ENCODE results near the gene OR1I1. TPM values are rescaled to one million over a fixed set of nuclear protein-coding genes. Genes with fewer than 3 reads are reported as not detected.
"Not testable (repeated sequence)": the region's sequence is repeated elsewhere in the genome, so short reads cannot be mapped to it uniquely, and the experiment has no call there.

Gene OR1I1
- total RNA-seq, 1 experiment from 2014 or later: not detected

DNA sequence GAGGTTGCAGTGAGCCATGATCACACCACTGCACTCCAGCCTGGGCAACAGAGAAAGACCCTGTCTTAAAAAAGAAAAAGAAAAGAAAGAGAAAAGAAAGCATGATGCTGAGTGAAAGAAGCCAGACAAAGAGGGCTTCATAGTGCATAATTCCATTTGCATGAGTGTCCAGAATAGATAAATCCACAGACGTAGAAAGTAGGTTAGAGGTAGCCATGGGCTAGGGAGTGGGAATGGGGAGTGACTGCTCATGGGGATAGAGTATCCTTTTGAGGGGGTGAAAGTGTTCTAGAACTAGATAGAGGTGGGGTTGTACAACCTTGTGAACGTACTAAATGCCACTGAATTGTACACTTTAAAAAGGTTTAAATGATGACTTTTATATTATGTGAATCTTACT lies 7.6 kb upstream of the OR1I1 start:
- Mint-ChIP-seq H3K9me3 (peaks cover 3% of the 10 kb centered on the region; the same call in 1 of the 2 replicates), H3K27me3 (ENCODE audit: low read depth) (peaks cover 4% of the 10 kb centered on the region; the same call in 1 of the 2 replicates), H3K4me1 (peaks cover 3% of the 10 kb centered on the region; the same call in 1 of the 2 replicates), H3K36me3 (no peaks in the 10 kb centered on the region), H3K27ac (no peak overlapping the region), H3K4me3 (no peak overlapping the region)
- POLR2A ChIA-PET: interaction anchor here (0.5 kb wide), 1 partner anchor 17 kb away, joined by 4 read pairs; no protein-coding TSS in a partner anchor
- CTCF ChIA-PET: interaction anchor here (2.9 kb wide), 1 partner anchor 27 kb away, joined by 16 read pairs; no protein-coding TSS in a partner anchor
- DNase-seq (ENCODE audit: low spot score): no peak
- TF ChIP-seq KAT7 (CRISPR knock-in tag; IDR thresholded peaks at IDR 0.05; ENCODE audit: borderline replicate concordance) (no peak), NR1H2 (CRISPR knock-in tag; IDR thresholded peaks at IDR 0.05) (no peak), ZNF396 (CRISPR knock-in tag; IDR thresholded peaks at IDR 0.05; ENCODE audit: borderline replicate concordance) (no peak), FOXJ3 (CRISPR knock-in tag; IDR thresholded peaks at IDR 0.05; ENCODE audit: borderline replicate concordance) (no peak), PRRX2 (CRISPR knock-in tag; IDR thresholded peaks at IDR 0.05) (no peak), ESRRA (CRISPR knock-in tag; IDR thresholded peaks at IDR 0.05; ENCODE audit: borderline replicate concordance) (no peak), RELA (CRISPR knock-in tag; IDR thresholded peaks at IDR 0.05; ENCODE audit: borderline replicate concordance) (no peak), RORB (CRISPR knock-in tag; IDR thresholded peaks at IDR 0.05) (no peak), ZNF219 (CRISPR knock-in tag; IDR thresholded peaks at IDR 0.05; ENCODE audit: borderline replicate concordance) (no peak)
- TF ChIP-seq, protein P1, sequence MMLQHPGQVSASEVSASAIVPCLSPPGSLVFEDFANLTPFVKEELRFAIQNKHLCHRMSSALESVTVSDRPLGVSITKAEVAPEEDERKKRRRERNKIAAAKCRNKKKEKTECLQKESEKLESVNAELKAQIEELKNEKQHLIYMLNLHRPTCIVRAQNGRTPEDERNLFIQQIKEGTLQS (CRISPR knock-in tag; conservative IDR thresholded peaks at IDR 0.05): no peak
- TF ChIP-seq, protein P2, sequence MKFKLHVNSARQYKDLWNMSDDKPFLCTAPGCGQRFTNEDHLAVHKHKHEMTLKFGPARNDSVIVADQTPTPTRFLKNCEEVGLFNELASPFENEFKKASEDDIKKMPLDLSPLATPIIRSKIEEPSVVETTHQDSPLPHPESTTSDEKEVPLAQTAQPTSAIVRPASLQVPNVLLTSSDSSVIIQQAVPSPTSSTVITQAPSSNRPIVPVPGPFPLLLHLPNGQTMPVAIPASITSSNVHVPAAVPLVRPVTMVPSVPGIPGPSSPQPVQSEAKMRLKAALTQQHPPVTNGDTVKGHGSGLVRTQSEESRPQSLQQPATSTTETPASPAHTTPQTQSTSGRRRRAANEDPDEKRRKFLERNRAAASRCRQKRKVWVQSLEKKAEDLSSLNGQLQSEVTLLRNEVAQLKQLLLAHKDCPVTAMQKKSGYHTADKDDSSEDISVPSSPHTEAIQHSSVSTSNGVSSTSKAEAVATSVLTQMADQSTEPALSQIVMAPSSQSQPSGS (CRISPR knock-in tag; IDR thresholded peaks at IDR 0.05; ENCODE audit: borderline replicate concordance, low read depth): no peak
- TF ChIP-seq, protein P3, sequence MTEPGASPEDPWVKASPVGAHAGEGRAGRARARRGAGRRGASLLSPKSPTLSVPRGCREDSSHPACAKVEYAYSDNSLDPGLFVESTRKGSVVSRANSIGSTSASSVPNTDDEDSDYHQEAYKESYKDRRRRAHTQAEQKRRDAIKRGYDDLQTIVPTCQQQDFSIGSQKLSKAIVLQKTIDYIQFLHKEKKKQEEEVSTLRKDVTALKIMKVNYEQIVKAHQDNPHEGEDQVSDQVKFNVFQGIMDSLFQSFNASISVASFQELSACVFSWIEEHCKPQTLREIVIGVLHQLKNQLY (CRISPR knock-in tag; IDR thresholded peaks at IDR 0.05): no peak
- TF ChIP-seq, protein P4, sequence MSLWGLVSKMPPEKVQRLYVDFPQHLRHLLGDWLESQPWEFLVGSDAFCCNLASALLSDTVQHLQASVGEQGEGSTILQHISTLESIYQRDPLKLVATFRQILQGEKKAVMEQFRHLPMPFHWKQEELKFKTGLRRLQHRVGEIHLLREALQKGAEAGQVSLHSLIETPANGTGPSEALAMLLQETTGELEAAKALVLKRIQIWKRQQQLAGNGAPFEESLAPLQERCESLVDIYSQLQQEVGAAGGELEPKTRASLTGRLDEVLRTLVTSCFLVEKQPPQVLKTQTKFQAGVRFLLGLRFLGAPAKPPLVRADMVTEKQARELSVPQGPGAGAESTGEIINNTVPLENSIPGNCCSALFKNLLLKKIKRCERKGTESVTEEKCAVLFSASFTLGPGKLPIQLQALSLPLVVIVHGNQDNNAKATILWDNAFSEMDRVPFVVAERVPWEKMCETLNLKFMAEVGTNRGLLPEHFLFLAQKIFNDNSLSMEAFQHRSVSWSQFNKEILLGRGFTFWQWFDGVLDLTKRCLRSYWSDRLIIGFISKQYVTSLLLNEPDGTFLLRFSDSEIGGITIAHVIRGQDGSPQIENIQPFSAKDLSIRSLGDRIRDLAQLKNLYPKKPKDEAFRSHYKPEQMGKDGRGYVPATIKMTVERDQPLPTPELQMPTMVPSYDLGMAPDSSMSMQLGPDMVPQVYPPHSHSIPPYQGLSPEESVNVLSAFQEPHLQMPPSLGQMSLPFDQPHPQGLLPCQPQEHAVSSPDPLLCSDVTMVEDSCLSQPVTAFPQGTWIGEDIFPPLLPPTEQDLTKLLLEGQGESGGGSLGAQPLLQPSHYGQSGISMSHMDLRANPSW (CRISPR knock-in tag; conservative IDR thresholded peaks at IDR 0.05; ENCODE audit: low read depth): no peak
- TF ChIP-seq, protein P5, sequence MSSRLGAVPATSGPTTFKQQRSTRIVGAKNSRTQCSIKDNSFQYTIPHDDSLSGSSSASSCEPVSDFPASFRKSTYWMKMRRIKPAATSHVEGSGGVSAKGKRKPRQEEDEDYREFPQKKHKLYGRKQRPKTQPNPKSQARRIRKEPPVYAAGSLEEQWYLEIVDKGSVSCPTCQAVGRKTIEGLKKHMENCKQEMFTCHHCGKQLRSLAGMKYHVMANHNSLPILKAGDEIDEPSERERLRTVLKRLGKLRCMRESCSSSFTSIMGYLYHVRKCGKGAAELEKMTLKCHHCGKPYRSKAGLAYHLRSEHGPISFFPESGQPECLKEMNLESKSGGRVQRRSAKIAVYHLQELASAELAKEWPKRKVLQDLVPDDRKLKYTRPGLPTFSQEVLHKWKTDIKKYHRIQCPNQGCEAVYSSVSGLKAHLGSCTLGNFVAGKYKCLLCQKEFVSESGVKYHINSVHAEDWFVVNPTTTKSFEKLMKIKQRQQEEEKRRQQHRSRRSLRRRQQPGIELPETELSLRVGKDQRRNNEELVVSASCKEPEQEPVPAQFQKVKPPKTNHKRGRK (CRISPR knock-in tag; IDR thresholded peaks at IDR 0.05; ENCODE audit: borderline replicate concordance): no peak
- ATAC-seq: no peak

DNA sequence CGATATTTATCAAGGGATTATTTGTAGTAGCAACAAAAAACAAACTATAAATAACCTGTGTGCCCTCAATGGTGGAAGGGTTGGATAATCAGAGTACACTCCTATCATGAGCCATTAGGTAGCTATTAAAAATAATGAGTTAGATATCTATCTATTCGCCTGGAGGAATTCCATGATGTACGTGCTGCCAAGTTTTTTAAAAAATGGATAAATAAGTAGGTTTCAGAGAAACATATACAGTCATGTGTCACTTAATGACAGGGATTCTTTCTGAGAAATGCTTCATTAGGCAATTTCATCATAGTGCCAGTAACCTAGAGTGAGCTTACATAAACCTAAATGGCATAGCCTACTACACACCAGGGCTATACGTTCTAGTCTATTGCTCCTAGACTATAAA lies 6.2 kb upstream of the OR1I1 start:
- TF ChIP-seq ESRRA (CRISPR knock-in tag; IDR thresholded peaks at IDR 0.05; ENCODE audit: borderline replicate concordance) (no peak), ELF4 (CRISPR knock-in tag; IDR thresholded peaks at IDR 0.05; ENCODE audit: low read depth) (no peak), MYBL2 (CRISPR knock-in tag; IDR thresholded peaks at IDR 0.05) (no peak), NR2C2 (CRISPR knock-in tag; IDR thresholded peaks at IDR 0.05) (no peak), JAZF1 (CRISPR knock-in tag; IDR thresholded peaks at IDR 0.05) (no peak), ZNF219 (CRISPR knock-in tag; IDR thresholded peaks at IDR 0.05; ENCODE audit: borderline replicate concordance) (no peak), HMGA2 (CRISPR knock-in tag; IDR thresholded peaks at IDR 0.05) (no peak)
- TF ChIP-seq, protein P2 (CRISPR knock-in tag; IDR thresholded peaks at IDR 0.05; ENCODE audit: borderline replicate concordance, low read depth): no peak
- TF ChIP-seq, protein P6, sequence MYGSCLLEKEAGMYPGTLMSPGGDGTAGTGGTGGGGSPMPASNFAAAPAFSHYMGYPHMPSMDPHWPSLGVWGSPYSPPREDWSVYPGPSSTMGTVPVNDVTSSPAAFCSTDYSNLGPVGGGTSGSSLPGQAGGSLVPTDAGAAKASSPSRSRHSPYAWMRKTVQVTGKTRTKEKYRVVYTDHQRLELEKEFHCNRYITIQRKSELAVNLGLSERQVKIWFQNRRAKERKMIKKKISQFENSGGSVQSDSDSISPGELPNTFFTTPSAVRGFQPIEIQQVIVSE (CRISPR knock-in tag; IDR thresholded peaks at IDR 0.05; ENCODE audit: borderline replicate concordance): no peak
- peaks cover 3% of the 10 kb centered on the region; the same call in 1 of the 2 replicates for H3K4me1 Mint-ChIP-seq
- DNase-seq (ENCODE audit: low spot score) (no peak), ATAC-seq (no peak)
- POLR2A ChIA-PET: no interaction called here
- H3K9me3 Mint-ChIP-seq: peaks cover 3% of the 10 kb centered on the region; the same call in 1 of the 2 replicates
- no peak overlapping the region for H3K4me3 Mint-ChIP-seq
- CTCF ChIA-PET: interaction anchor here (0.5 kb wide), 1 partner anchor 83 kb away, joined by 3 read pairs; no protein-coding TSS in a partner anchor
- H3K27me3 Mint-ChIP-seq (ENCODE audit: low read depth): peaks cover 4% of the 10 kb centered on the region; the same call in 1 of the 2 replicates
- no peaks in the 10 kb centered on the region for H3K36me3 Mint-ChIP-seq
- no peak overlapping the region for H3K27ac Mint-ChIP-seq

DNA sequence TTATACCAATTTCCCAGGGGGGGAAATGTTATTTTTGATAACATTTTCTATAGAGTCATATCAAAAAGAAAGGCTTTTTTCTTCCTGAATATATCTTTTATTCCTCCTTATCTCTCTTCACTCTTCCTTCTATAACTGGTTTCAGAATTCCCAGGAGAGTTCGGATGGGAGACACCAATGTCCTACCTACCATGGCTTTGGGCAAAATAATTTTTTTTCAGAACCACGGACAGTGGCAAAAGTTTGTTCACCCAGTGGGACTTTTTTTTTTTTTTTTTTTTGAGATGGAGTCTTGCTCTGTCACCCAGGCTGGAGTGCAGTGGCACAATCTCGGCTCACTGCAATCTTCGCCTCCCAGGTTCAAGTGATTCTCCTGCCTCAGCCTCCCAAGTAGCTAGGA lies 2.0 kb upstream of the OR1I1 start:
- POLR2A ChIA-PET; H3K9me3 Mint-ChIP-seq; DNase-seq (ENCODE audit: low spot score): not testable (repeated sequence)

More for the DNA sequence above, 2.0 kb upstream of the OR1I1 start:
- not testable (repeated sequence) for H3K4me1 Mint-ChIP-seq; H3K36me3 Mint-ChIP-seq; H3K27me3 Mint-ChIP-seq (ENCODE audit: low read depth); H3K4me3 Mint-ChIP-seq; ATAC-seq; H3K27ac Mint-ChIP-seq
- CTCF ChIA-PET: interaction anchor here (0.7 kb wide), 1 partner anchor 391 kb away, joined by 4 read pairs; no protein-coding TSS in a partner anchor
